Nephron (organoid): ENCODE measurements around the gene UBXN11.
A peak's percentile ranks its signal among the peaks of the same experiment; 100 is the strongest.

Experiments
- H3K27ac Mint-ChIP-seq, 3 experiments: 2 replicates each; pipeline ENCODE4 v1.8.0; 2020; ENCODE audit warnings: mixed read lengths in 3 of 3, mild to moderate bottlenecking in 2 of 3, moderate library complexity in 1 of 3
- H3K27me3 Mint-ChIP-seq: 2 replicates; pipeline ENCODE4 v1.8.0; 2021; ENCODE audit warnings: low read depth, mild to moderate bottlenecking, moderate library complexity, mixed read lengths
- H3K36me3 Mint-ChIP-seq: 2 replicates; pipeline ENCODE4 v1.8.0; 2020; ENCODE audit warnings: low read depth, mixed read lengths
- H3K4me1 Mint-ChIP-seq: 2 replicates; pipeline ENCODE4 v1.8.0; 2020; ENCODE audit warnings: mixed read lengths
- H3K4me3 Mint-ChIP-seq, 3 experiments: 2 replicates each; pipeline ENCODE4 v1.8.0; 2020; ENCODE audit warnings: mild to moderate bottlenecking in 3 of 3, mixed read lengths in 3 of 3, moderate library complexity in 2 of 3
- H3K9me3 Mint-ChIP-seq: 2 replicates; pipeline ENCODE4 v1.8.0; 2020; ENCODE audit warnings: mixed read lengths
- TF ChIP-seq, protein P1 (sequence below), 3 experiments: fragments of 200-600 bp; sonication (generic); IDR thresholded peaks; one replicate each; pipeline ENCODE4 v1.5.0; 2021; ENCODE audit warnings: antibody characterized with exemption in 3 of 3; ENCODE audit not compliant: unreplicated experiment in 3 of 3

Gene UBXN11

DNA sequence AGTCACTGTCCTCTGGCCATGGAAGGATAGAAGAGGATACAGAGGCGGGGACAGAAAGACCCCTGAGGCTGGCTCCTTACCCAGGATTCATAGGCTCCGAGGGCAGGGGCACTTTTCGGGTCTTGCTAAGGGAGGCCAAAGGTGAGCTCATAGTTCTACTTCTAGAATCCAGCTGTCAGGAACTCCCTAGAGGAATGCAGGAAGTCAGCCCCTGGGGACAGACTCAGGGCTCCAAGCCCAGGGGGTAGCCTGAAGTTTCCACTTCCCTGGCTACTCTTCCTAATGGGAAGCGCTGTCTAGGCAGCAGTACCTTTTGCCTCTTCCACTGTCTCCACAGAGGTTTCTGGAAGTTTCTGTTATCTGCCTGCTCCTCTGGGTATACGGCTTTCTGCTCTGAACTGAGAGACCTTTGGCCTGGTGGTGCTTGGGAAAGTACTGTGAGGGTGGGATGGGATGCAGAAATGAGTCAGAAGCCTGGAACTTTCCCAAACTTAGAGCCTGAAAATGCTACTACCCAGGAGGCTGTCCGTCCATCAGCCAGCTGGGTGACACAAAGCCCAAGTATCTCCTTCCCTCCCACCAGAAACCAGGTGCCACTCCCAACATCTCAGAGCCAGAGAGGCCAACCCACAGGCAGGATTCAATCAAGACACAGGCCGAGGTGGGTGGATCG is 3.6 kb downstream of the UBXN11 start:
- no peaks in the 10 kb centered on the region for H3K27me3 Mint-ChIP-seq
- no peaks in the 10 kb centered on the region for H3K36me3 Mint-ChIP-seq
- TF ChIP-seq, protein P1, sequence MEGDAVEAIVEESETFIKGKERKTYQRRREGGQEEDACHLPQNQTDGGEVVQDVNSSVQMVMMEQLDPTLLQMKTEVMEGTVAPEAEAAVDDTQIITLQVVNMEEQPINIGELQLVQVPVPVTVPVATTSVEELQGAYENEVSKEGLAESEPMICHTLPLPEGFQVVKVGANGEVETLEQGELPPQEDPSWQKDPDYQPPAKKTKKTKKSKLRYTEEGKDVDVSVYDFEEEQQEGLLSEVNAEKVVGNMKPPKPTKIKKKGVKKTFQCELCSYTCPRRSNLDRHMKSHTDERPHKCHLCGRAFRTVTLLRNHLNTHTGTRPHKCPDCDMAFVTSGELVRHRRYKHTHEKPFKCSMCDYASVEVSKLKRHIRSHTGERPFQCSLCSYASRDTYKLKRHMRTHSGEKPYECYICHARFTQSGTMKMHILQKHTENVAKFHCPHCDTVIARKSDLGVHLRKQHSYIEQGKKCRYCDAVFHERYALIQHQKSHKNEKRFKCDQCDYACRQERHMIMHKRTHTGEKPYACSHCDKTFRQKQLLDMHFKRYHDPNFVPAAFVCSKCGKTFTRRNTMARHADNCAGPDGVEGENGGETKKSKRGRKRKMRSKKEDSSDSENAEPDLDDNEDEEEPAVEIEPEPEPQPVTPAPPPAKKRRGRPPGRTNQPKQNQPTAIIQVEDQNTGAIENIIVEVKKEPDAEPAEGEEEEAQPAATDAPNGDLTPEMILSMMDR (IDR thresholded peaks at IDR 0.05; ENCODE audit: unreplicated experiment in 3 of 3) = no peak
- H3K4me1 Mint-ChIP-seq = peaks cover 13% of the 10 kb centered on the region
- no peak overlapping the region for H3K27ac Mint-ChIP-seq
- no peaks in the 10 kb centered on the region for H3K9me3 Mint-ChIP-seq
- H3K4me3 Mint-ChIP-seq = peak overlapping the region in 1 of 3 experiments; percentile 32

DNA sequence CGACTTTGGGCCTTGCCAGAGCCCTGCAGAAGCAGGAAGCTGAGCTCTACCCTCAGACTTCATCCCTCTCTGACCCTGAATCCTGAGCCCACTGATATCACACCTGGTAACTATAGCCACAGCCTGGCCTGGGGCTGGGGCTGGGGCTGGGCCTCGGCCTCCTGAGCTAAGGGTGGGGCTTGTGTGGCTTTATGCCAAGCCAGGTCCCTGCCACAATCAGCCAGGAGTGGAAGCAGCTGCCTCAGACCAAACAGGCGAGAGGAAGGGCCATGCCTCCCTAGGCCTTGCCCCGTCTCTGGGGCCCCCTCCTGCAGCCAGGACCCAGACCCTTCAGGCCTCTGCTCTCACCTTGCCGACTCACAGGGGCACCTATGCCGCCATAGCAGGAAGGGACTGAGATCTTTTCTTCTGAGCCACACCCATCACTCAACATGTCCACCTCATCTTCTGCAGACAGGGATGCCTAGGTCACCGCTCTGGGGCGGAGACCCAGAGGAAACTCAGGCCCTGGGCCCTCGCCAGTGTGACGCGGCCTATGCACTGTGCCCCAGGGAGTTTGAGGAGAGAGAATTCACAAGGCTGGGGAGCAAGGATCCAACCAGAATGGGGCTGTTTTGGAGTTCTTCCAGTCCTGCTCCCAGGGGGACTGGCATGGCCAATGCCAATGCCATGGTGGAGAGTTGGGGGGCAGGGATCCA is 5.7 kb downstream of the UBXN11 start:
- H3K9me3 Mint-ChIP-seq = no peaks in the 10 kb centered on the region
- no peaks in the 10 kb centered on the region for H3K36me3 Mint-ChIP-seq
- peaks cover 4% of the 10 kb centered on the region for H3K4me1 Mint-ChIP-seq
- H3K27ac Mint-ChIP-seq = no peak overlapping the region
- TF ChIP-seq, protein P1 (IDR thresholded peaks at IDR 0.05; ENCODE audit: unreplicated experiment in 3 of 3) = no peak
- H3K27me3 Mint-ChIP-seq = peaks cover 3% of the 10 kb centered on the region
- H3K4me3 Mint-ChIP-seq = no peak overlapping the region

DNA sequence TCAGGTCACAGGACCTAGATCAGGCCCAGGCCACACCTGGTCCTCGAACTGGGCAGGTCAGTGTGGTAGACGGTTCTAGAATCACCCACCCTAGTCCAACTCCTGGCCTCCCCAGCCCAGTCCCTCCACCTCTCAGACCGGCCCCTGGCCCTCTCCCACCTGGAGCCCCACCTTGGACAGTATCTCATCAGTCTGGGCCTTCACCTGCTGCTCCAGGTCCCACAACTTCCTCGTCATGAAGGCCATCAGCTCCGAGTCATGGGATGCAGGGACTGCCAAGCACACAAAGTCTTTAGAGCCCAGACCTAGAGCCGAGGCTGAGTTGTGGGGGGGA is 8.7 kb downstream of the UBXN11 start:
- Mint-ChIP-seq H3K36me3 (peaks cover 3% of the 10 kb centered on the region), H3K4me3 (no peak overlapping the region), H3K27ac (no peak overlapping the region), H3K4me1 (no peaks in the 10 kb centered on the region), H3K9me3 (no peaks in the 10 kb centered on the region), H3K27me3 (peaks cover 7% of the 10 kb centered on the region)
- TF ChIP-seq, protein P1 (IDR thresholded peaks at IDR 0.05; ENCODE audit: unreplicated experiment in 3 of 3) = no peak

DNA sequence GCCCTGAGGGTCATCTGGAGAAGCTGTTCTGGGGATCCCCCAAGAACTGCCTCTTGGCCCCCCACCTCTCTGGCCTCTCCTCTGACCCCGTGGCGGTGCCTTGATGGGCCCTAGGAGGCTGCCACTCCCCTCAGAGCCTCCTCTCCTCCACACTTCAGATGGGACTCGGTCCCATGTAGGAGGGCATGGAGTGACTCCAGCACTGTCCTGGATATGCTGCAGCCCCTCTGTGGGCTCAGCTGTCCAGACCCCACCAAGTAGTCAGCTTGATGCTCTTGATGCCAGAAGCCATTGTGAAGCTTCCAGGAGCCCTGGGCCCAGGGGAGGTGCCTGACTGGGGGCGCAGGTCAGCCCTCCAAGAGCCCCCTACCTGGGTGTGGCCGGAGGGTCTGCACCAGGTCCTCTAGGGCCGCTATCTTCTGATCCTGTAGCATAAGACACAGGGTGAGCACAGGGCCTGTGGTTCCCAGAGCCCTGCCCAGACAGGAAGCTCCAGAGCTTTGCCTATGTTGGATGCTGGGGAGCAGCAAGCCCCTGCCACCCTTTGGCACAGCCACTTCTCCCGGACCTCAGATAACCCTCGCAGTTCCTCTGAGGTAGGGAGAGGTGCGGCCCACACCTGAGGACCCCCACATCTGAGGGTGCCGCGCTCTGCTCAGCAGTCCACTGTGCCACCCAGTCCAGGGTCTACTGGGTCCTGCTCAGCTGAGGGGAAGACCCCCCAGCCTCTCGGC is 9.2 kb downstream of the UBXN11 start:
- TF ChIP-seq, protein P1 (IDR thresholded peaks at IDR 0.05; ENCODE audit: unreplicated experiment in 3 of 3) = no peak
- H3K4me3 Mint-ChIP-seq = no peak overlapping the region
- H3K27ac Mint-ChIP-seq = no peak overlapping the region
- peaks cover 7% of the 10 kb centered on the region for H3K27me3 Mint-ChIP-seq
- no peaks in the 10 kb centered on the region for H3K9me3 Mint-ChIP-seq
- no peaks in the 10 kb centered on the region for H3K4me1 Mint-ChIP-seq
- H3K36me3 Mint-ChIP-seq = peaks cover 3% of the 10 kb centered on the region

DNA sequence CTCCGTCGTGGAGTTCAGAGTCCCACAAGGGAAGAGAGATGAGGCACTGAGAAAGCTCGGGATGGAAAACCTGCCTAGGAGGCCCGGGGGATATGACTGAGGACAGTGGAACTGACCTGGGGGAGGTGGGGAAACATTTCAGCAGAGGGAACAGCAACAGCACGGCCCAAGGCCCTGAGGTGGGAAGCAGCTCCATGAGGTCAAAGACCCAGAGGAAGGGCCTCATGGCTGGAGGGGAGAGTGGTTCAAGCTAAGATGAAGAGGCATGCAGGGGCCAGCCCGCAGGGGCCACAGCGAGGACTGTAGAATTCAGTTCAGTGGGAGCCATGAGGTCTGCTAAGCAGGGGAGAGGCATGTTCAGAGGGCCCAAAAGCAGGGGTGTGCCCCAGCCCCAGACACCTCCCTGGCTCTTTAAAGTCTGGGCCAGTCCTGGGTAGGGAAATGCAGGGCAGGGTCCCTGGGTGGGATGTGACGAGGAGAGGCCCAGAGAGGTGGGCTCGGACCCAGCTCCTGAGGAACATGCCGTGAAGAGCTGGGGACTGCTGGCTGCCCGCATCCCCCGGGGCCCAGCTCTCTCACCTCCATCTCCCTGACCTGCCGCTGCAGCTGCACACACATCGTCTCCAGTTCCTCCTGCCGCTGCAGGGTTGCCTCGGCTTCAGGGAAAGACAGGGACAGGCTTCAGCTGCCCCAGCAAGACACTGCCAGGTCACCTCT is 9.9 kb downstream of the UBXN11 start:
- Mint-ChIP-seq H3K27me3 (peaks cover 7% of the 10 kb centered on the region), H3K27ac (no peak overlapping the region), H3K4me1 (no peaks in the 10 kb centered on the region), H3K9me3 (no peaks in the 10 kb centered on the region), H3K36me3 (peaks cover 3% of the 10 kb centered on the region), H3K4me3 (no peak overlapping the region)
- TF ChIP-seq, protein P1 (IDR thresholded peaks at IDR 0.05; ENCODE audit: unreplicated experiment in 3 of 3) = no peak
